A673 (cell line): ENCODE data around the gene LPAR2. TPM values are rescaled to one million over a fixed set of nuclear protein-coding genes. Genes with fewer than 3 reads are reported as not detected.

Experiments used
- BruUV-seq: library from RNA; stranded (reverse); fragments of 400-500 nt; replicated peaks from 2 replicates; lab custom pipeline; 2021; lab: Mats Ljungman, UMichigan
- CTCF ChIA-PET: fragments of 300-600 bp; sonication (Branson Sonifier 250); formaldehyde crosslinking; loops from one replicate; lab custom pipeline; 2022; ENCODE audit warnings: antibody characterized with exemption; lab: Charles Lee
- POLR2A ChIA-PET: fragments of 300-600 bp; sonication (Branson Sonifier 250); formaldehyde crosslinking; loops from one replicate; lab custom pipeline; 2022; ENCODE audit warnings: antibody characterized with exemption; ENCODE audit not compliant: low non-redundant PET; lab: Charles Lee
- DNase-seq: peaks from one replicate; pipeline ENCODE4 v3.0.0-alpha.2; 2015; ENCODE audit warnings: low spot score
- H3K27ac ChIP-seq: fragments of 200-600 bp; sonication (generic); 2 replicates; pipeline ENCODE4 v1.5.1; 2016; ENCODE audit warnings: mixed run types, low read depth, mild to moderate bottlenecking, mixed read lengths, antibody characterized with exemption, low read length; ENCODE audit not compliant: poor library complexity, severe bottlenecking
- H3K27me3 ChIP-seq: fragments of 200-600 bp; sonication (generic); replicated peaks from 2 replicates; pipeline ENCODE4 v1.6.1; 2017; ENCODE audit warnings: mixed run types, low read depth, mild to moderate bottlenecking, mixed read lengths, antibody characterized with exemption, low read length; ENCODE audit not compliant: insufficient read depth, poor library complexity
- H3K36me3 ChIP-seq: fragments of 200-600 bp; sonication (generic); 2 replicates; pipeline ENCODE4 v1.6.1; 2016; ENCODE audit warnings: mixed run types, mild to moderate bottlenecking, mixed read lengths, antibody characterized with exemption, low read length; ENCODE audit not compliant: insufficient read depth, poor library complexity, severe bottlenecking
- H3K4me1 ChIP-seq: fragments of 200-600 bp; sonication (generic); 2 replicates; pipeline ENCODE4 v1.6.1; 2017; ENCODE audit warnings: mixed run types, mild to moderate bottlenecking, mixed read lengths, antibody characterized with exemption, low read length; ENCODE audit not compliant: insufficient read depth, poor library complexity, severe bottlenecking
- H3K4me3 ChIP-seq: fragments of 200-600 bp; sonication (generic); 2 replicates; pipeline ENCODE4 v1.5.1; 2016; ENCODE audit warnings: low read depth, mixed run types, mild to moderate bottlenecking, mixed read lengths, low read length; ENCODE audit not compliant: poor library complexity, severe bottlenecking
- H3K9me3 ChIP-seq: fragments of 200-600 bp; sonication (generic); 2 replicates; pipeline ENCODE4 v1.6.1; 2016; ENCODE audit warnings: mixed run types, low read depth, mild to moderate bottlenecking, mixed read lengths, antibody characterized with exemption, low read length; ENCODE audit not compliant: poor library complexity, severe bottlenecking
- EZH2 ChIP-seq: fragments of 200-600 bp; sonication (generic); IDR thresholded peaks from 2 replicates; pipeline ENCODE4 v1.6.1; 2017; ENCODE audit warnings: borderline replicate concordance, low read depth, mild to moderate bottlenecking, mixed read lengths, antibody characterized with exemption, low read length; ENCODE audit not compliant: poor library complexity, severe bottlenecking
- intact Hi-C: fragments of 100-400 bp; cut with micrococcal nuclease; formaldehyde crosslinking; loops from one replicate; pipeline ENCODE4 v1.10.0; 2022; ENCODE audit not compliant: unreplicated experiment
- total RNA-seq: library from RNA; stranded (reverse); gene quantifications from 2 replicates; pipeline ENCODE4 v1.2.3, GENCODE V29; 2021
- TF ChIP-seq, protein P1 (sequence below): fragments of 300-800, 200-600 bp; sonication (generic); conservative IDR thresholded peaks from 2 replicates; pipeline ENCODE4 v1.5.1; 2017; ENCODE audit warnings: low read depth, mild to moderate bottlenecking, antibody characterized with exemption, low read length, moderate library complexity, mixed read lengths

Gene LPAR2
- total RNA-seq, 1 experiment from 2014 or later: 17.2 TPM

DNA sequence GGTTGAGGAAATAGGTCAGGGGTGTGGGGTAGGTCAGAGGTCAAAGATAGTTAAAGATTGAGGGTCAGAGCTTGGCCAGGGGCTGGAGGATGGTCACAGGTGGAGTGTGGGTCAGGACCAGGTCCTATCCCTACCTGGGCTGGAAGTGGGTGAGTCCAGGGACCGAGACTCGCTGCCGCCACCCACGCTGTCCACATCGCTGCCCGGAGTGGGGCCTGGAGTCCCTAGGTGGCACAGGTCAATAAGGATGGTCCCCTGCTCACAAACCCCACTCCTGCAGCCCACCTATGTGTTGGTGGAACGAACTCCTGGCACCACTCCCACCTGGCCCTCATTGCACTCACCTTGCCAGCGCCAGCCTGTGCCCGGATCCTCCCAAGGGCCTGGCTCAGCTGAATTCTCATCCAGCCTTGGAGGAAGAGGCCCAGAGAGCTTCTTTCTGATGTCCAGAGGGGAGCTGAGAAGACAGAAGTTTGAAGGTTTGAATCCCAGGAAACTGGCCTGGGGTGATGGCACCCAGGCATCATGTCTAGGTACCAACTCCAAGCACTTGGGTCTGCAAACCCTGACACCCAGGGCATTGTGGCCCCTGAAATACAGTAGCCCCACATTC is 8.7 kb upstream of the LPAR2 start:
- intact Hi-C loops: no loop called here
- no peaks in the 10 kb centered on the region for H3K27me3 ChIP-seq
- ChIA-PET POLR2A (no interaction called here), CTCF (no interaction called here)
- H3K9me3 ChIP-seq: no peaks in the 10 kb centered on the region
- H3K4me1 ChIP-seq: no peaks in the 10 kb centered on the region
- H3K4me3 ChIP-seq: no peak overlapping the region
- H3K27ac ChIP-seq: no peak overlapping the region
- H3K36me3 ChIP-seq: no peaks in the 10 kb centered on the region
- TF ChIP-seq, protein P1, sequence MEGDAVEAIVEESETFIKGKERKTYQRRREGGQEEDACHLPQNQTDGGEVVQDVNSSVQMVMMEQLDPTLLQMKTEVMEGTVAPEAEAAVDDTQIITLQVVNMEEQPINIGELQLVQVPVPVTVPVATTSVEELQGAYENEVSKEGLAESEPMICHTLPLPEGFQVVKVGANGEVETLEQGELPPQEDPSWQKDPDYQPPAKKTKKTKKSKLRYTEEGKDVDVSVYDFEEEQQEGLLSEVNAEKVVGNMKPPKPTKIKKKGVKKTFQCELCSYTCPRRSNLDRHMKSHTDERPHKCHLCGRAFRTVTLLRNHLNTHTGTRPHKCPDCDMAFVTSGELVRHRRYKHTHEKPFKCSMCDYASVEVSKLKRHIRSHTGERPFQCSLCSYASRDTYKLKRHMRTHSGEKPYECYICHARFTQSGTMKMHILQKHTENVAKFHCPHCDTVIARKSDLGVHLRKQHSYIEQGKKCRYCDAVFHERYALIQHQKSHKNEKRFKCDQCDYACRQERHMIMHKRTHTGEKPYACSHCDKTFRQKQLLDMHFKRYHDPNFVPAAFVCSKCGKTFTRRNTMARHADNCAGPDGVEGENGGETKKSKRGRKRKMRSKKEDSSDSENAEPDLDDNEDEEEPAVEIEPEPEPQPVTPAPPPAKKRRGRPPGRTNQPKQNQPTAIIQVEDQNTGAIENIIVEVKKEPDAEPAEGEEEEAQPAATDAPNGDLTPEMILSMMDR: no peak
- no peak for TF ChIP-seq EZH2
- no TSS peak for BruUV-seq
- DNase-seq: no peak

- DNase-seq: no peak
- Histone ChIP-seq H3K4me1 (no peaks in the 10 kb centered on the region), H3K9me3 (no peaks in the 10 kb centered on the region), H3K27me3 (no peaks in the 10 kb centered on the region), H3K36me3 (no peaks in the 10 kb centered on the region), H3K27ac (no peak overlapping the region), H3K4me3 (no peak overlapping the region)
- CTCF ChIA-PET: interaction anchor here (0.8 kb wide), 1 partner anchor 103 kb away, joined by 4 read pairs; no protein-coding TSS in a partner anchor
- POLR2A ChIA-PET: no interaction called here
- no TSS peak for BruUV-seq
- TF ChIP-seq EZH2: no peak
- TF ChIP-seq, protein P1: no peak
- intact Hi-C loops: no loop called here
These were observed 7.3 kb upstream of the LPAR2 start for GRCh38 chr19:19635313-19635702.

DNA sequence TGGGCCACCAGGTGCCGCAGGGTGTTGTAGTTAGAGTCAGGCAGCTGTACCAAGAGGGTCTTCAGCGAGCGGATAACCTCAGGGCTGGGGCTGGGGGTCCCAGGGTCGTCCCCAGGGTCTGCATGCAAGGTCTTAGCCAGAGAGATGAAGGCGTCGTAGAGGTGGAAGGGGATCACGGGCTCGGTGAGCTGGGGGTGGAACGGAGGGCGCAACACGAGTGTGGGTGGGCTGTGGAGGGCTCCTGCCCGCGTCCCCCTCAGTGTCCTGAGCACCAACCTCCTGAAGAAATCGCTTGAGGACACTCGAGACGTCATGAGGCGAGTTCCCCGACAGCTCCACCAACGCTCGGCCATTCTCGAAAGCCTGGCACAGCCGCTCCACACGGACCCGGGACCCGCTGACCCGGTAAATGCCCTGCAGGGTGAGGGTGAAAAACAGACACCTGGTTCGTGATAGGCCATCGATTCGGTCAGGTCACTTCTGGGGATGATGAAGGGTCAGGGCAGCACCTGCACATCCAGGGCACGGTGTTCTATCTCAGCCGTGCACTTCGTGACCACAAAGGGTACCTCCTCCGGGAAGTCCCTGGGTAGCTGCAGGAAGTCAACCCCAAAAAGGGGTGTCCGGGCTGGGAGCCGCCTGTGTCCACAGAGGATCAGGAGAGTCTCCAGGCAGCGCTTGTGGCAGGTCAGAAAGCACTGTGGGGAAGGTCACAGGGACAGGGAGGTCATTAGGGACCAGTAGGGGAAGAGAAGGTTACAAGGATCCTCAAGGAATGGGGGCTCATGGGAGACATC is 6.7 kb upstream of the LPAR2 start:
- Histone ChIP-seq H3K27ac (no peak overlapping the region), H3K4me3 (no peak overlapping the region), H3K27me3 (no peaks in the 10 kb centered on the region), H3K4me1 (no peaks in the 10 kb centered on the region), H3K36me3 (no peaks in the 10 kb centered on the region), H3K9me3 (no peaks in the 10 kb centered on the region)
- no TSS peak for BruUV-seq
- ChIA-PET CTCF (no interaction called here), POLR2A (no interaction called here)
- intact Hi-C loops: no loop called here
- no peak for DNase-seq
- TF ChIP-seq EZH2: no peak
- TF ChIP-seq, protein P1: no peak
